GM18861 (cell line): ENCODE measurements around the gene RASA2.
"Not testable (repeated sequence)": the region's sequence is repeated elsewhere in the genome, so short reads cannot be mapped to it uniquely, and the experiment has no call there.

Experiments used
- ATAC-seq: cut with Tn5 transposase; IDR thresholded peaks from one replicate; pipeline ENCODE4 v1.9.1; 2021; ENCODE audit not compliant: unreplicated experiment

RASA2 gene

GRCh38 chr3:141457624-141458236, 29.1 kb upstream of the RASA2 start:
- no peak for ATAC-seq

DNA sequence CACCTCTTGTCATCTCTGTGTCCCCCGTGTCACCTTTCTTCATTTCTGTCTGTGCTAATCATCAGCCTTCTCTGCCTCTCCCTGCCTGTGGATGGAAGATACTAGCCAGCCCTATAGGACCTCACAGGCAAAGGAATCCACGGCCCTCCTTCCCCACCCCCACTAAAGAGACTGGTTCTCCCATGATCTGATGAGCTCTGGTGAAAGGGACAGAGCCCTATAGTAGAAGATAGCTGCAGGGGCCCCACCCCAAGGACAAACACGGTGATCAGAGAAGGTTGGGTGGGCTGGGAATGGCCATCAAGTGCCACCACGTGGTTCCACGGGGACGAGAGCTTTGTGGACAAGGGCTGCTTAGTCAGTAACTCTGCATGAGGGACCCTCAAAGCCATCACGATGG, 27.8 kb upstream of the RASA2 start:
- ATAC-seq, result no peak

- peak; percentile 87 for ATAC-seq
Observed at GRCh38 chr3:141460097-141460704, 26.6 kb upstream of the RASA2 start.

DNA sequence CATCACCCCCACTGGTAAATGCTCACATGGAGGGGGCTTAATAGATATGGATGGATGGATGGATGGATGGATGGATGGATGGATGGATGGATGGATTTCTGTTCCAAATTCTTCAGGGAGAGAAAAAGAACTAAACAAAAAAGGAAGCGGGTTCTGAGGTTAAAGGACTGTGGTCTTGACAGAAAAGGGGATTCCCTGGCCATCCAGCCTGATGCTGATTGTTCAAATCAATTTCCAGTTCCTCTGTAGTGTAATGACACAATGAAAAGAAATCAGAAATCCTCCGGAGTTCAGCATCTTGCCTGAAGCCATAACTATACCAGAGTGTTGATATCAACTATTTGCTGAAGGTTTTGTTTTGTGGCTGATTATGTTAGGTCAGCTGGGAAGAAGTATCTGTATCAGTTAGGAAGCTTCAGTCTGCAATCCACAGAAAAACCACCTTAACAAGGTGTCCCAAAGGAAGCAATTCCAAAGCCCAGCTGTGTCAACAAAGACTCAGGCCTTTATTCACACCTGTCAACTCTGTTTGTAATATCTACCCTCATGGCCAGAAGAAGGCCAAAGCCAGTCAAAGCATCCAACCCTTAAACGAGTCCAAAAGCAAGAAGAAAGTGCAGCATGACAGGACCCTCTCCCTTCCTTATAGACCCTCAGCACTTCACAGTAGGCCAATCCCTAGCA, 24.5 kb upstream of the RASA2 start:
- ATAC-seq, result no peak

DNA sequence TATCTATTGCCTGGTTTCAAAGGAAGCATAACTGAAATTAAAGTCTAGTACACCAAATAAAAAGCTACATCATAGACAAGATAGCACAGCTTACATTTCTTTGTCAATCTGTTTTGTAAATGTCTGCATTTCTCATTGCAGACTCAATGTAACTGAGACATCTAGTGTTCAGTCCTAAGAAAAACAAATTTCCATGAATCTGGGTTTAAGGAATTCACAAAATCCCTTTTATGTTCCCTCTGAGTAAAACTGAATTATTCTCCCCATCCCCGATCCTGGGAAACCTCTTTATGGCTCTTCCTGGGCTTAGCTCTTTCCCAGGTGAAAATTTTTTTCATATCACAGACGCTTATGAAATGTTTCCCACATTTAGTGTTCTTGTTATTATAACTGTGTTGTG, 21.6 kb upstream of the RASA2 start:
- no peak for ATAC-seq

DNA sequence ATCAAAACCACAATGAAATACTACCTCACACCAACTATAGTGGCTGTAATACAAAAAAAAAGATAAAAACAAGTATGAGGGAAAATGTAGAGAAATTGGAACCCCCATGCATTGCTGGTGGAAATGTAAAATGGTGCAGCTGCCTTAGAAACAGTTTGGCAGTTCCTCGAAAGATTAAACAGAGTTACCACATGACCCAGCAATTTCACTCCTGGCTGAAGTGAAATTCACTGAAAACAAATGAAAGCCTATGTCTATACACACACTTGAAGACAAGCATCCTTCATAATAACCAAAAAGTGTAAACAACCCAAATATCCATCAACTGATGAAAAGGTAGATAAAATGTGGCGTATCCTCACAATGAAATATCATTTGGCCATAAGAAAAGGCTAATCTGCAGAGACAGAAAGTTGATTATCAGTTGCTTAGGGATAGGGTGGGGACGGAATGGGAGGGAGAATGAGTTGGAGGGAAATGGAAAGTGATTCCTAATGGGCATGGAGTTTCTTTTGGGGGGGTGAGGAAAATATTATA, 20.1 kb upstream of the RASA2 start:
- ATAC-seq, result no peak

GRCh38 chr3:141469720-141470119, 17.1 kb upstream of the RASA2 start:
- no peak for ATAC-seq

GRCh38 chr3:141471160-141471559, 15.7 kb upstream of the RASA2 start:
- no peak for ATAC-seq

GRCh38 chr3:141476033-141476432, 10.8 kb upstream of the RASA2 start:
- no peak for ATAC-seq

GRCh38 chr3:141477224-141477623, 9.6 kb upstream of the RASA2 start:
- ATAC-seq, result no peak

- ATAC-seq, result no peak
Observed at GRCh38 chr3:141478139-141478538, 8.7 kb upstream of the RASA2 start.

GRCh38 chr3:141478840-141479239, 8.0 kb upstream of the RASA2 start:
- not testable (repeated sequence) for ATAC-seq

GRCh38 chr3:141482245-141482922, 4.4 kb upstream of the RASA2 start:
- no peak for ATAC-seq

DNA sequence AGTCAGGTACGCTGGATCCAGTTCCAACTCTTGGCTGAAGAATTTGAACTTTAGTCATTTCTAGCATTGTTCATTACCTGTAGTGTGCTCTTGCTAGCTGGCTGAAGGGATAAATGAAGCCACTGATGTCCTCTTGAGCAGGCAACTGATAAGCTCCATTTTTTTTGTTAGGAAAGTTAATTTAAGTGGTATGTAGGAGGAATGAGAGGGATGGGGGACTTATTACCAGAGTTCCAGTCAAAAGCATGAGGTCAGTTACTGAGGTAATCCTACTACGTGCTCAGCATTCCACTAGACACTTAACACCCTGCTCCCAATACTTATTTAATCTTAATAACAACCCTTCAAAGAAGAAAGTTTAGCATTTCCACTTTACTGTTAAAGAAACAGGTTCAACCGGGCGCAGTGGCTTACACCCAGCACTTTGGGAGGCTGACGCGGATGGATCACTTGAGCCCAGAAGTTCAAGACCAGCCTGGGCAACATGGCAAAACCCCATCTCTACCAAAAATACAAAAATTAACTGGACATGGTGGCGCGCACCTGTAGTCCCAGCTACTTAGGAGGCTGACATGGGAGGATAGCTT, 2.0 kb upstream of the RASA2 start:
- ATAC-seq, result no peak

- no peak for ATAC-seq
Observed at GRCh38 chr3:141485641-141486495, 959 bp upstream of the RASA2 start.

- ATAC-seq, result no peak
Observed at GRCh38 chr3:141486496-141486745, 406 bp upstream of the RASA2 start.

GRCh38 chr3:141487521-141488252, 860 bp downstream of the RASA2 start:
- peak; percentile 75 for ATAC-seq

DNA sequence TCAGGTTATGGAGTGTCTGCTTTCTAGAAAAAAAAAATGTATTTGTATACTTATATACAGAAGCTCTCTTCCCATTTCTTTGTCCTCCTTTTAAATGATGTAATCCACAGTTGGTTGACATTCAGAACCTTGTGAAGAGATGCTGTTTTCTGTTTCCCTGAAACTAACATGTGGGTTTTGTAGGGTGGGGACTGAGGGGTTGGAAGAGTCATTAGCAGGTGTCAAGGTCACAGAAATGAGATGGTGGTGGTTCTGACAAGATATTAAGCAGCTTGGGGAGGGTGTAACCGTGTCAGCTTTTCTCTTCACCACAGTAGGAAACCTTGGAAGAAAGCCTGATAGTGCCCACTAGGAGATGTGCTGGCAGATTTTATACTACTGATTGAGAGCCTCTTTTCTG, 2.4 kb downstream of the RASA2 start:
- no peak for ATAC-seq

GRCh38 chr3:141491081-141491480, 4.3 kb downstream of the RASA2 start:
- ATAC-seq, result no peak

DNA sequence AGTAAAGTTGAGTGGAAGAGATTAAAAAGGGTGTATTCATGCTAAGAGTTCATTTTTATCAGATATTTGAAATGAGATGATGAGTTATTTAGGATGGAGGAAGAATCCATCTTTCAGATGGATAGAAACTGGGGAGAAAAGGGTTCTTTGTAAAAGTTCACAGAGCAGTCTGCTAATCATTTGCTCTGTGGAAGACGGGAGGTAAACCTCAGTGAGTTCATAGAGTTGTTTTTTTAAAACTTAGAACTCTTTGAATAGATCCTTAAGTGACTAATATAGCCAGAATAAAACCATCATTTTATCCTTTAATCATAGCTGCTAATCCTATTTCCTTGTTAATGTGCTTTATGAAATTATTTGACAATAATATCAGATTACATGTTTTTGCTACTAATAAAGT, 5.1 kb downstream of the RASA2 start:
- ATAC-seq, result no peak
